AG10803 (cell line): ENCODE measurements around the gene ZNF827.

Experiments used
- DNase-seq: peaks from one replicate; pipeline ENCODE4 v3.0.0; 2010; ENCODE audit warnings: low read depth
- H3K4me3 ChIP-seq: 2 replicates; pipeline ENCODE4 v1.5.1; 2011; ENCODE audit warnings: mild to moderate bottlenecking, low read length, control low read depth
- TF ChIP-seq, protein P1 (sequence below): conservative IDR thresholded peaks from 2 replicates; pipeline ENCODE4 v1.5.1; 2011; ENCODE audit warnings: mild to moderate bottlenecking, low read length, control low read depth, inconsistent platforms

Gene ZNF827

DNA sequence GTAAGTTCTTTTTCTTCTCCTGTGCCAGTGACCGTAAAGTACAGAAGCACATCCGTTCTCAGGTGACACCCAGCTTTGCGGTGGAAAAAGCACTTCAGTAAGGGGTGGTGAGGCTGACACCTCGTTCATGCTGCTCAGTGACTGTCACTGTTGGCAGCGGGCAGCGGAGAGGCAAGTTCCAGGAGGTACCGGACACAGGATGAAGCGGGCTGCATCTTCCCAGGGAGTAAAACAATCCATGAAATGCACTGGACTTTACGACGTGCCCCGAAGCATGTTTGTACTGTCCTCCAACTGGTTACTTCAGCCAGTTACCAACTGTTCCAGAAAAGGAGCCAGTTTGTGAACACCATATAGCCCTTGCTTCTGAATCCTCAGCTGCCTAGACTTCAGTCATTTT lies 110.7 kb downstream of the ZNF827 start:
- no peak for DNase-seq
- H3K4me3 ChIP-seq: no peak overlapping the region
- TF ChIP-seq, protein P1, sequence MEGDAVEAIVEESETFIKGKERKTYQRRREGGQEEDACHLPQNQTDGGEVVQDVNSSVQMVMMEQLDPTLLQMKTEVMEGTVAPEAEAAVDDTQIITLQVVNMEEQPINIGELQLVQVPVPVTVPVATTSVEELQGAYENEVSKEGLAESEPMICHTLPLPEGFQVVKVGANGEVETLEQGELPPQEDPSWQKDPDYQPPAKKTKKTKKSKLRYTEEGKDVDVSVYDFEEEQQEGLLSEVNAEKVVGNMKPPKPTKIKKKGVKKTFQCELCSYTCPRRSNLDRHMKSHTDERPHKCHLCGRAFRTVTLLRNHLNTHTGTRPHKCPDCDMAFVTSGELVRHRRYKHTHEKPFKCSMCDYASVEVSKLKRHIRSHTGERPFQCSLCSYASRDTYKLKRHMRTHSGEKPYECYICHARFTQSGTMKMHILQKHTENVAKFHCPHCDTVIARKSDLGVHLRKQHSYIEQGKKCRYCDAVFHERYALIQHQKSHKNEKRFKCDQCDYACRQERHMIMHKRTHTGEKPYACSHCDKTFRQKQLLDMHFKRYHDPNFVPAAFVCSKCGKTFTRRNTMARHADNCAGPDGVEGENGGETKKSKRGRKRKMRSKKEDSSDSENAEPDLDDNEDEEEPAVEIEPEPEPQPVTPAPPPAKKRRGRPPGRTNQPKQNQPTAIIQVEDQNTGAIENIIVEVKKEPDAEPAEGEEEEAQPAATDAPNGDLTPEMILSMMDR: no peak

DNA sequence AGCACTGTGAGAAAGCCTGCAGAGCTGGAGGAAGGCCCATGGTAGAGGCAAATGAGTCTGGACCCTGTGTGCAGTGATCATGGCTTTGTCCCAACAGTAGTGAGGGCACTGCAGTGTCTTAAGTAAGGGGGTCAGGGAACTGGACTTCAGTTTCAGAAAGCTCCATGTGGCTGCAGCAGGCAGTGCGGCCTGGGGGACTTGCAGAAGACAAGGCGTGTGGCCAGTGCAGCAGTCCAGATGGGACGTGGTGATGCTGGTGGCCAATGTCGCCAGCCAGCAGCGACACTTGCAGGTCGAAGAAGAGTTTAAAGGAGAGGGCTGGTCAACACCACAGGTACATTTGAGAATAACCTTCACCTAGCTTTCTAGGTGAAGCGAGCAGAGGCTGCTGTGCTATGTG lies 113.4 kb downstream of the ZNF827 start:
- TF ChIP-seq, protein P1: no peak
- DNase-seq: no peak
- no peak overlapping the region for H3K4me3 ChIP-seq

GRCh38 chr4:145824463-145824862 lies 114.2 kb downstream of the ZNF827 start:
- no peak overlapping the region for H3K4me3 ChIP-seq
- TF ChIP-seq, protein P1: no peak
- DNase-seq: no peak

DNA sequence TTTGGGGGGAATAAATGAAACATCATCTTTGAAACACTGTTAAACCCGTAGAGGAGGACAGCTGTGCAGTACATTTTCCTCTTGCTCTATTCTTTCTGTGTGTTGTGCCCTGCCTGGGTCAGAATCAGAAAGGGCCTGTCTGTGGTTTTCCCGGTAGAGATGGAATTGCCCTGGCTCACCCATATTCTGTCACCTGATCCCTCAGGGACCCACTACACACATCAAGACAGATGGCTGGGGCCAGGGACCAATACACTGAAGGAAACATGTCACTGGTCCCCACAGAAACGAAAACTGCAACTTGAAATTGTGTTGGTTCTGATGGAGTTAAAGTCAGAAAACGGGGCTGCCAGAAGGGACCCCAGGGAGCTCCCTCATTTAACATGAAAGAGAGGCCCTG lies 114.9 kb downstream of the ZNF827 start:
- no peak for DNase-seq
- H3K4me3 ChIP-seq: no peak overlapping the region
- TF ChIP-seq, protein P1: no peak

DNA sequence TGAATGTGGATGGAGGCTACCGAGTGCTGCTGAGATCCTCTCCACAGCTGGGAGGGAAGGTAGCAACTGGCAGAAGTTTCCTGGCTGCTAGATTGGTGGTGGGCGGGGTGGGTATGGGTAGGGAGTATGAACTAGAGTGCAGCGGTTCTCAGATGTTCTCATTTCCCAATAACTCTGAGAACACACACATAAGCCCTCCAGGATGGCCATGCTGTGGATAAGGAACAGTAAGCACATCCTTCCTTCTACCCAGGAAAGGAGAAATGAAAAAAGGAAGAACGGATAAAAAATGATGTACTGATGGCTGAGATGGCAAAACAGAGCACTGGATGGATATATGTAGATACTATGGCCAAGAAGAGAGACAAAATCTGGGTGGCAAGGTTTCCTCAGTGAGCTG lies 116.0 kb downstream of the ZNF827 start:
- TF ChIP-seq, protein P1: no peak
- no peak overlapping the region for H3K4me3 ChIP-seq
- no peak for DNase-seq

DNA sequence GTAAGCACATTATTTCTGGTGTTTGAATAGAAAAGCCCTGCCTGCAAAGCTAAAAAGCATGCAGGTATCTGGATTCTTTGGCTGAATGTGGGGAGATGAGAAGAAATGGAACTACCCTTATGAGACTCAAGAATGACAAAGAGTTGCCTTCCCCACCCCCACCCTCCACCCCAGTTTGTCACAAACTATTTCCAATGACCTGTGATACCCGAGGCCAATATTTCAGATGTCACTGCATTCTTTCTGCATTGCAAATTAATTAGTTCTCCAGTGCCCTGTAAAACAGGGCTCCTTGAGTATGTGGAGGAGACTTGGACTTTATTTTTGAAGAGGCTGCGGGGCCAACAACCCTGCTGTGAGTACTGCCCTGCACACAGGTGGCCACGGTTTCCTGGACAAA lies 116.4 kb downstream of the ZNF827 start:
- no peak for DNase-seq
- H3K4me3 ChIP-seq: no peak overlapping the region
- TF ChIP-seq, protein P1: no peak

DNA sequence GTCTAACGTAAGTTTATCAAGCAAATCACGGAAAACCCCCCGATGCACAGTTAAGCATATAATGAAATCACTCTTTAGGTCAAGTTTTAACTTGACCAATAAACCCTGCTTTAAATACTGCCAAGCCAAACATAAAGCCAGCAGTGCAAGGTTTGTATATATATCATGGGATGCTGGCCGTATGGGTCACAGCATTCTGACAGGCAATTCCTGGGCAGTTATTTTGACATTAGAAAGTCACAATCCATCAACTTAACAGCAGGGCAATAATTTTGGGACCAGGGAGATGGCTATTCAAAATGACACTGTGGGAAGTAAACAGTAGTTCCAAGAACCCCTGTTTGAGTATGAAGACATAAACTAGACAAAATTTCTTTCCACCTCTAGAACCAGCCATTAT lies 116.9 kb downstream of the ZNF827 start:
- no peak overlapping the region for H3K4me3 ChIP-seq
- TF ChIP-seq, protein P1: no peak

More for the DNA sequence above, 116.9 kb downstream of the ZNF827 start:
- no peak for DNase-seq
